ENCODE results near the gene TPCN1.

- TF ChIP-seq CTCF (conservative IDR thresholded peaks at IDR 0.05) (no peak), EZH2 (IDR thresholded peaks at IDR 0.05; ENCODE audit: low read depth) (no peak)
These were observed 25.3 kb downstream of the TPCN1 start for GRCh38 chr12:113246478-113247122.

Measured in PC-9 (cell line).